ENCODE data around the gene FGF11.

GRCh38 chr17:7389924-7390910, 49.1 kb upstream of the FGF11 start:
- TF ChIP-seq, protein P1, sequence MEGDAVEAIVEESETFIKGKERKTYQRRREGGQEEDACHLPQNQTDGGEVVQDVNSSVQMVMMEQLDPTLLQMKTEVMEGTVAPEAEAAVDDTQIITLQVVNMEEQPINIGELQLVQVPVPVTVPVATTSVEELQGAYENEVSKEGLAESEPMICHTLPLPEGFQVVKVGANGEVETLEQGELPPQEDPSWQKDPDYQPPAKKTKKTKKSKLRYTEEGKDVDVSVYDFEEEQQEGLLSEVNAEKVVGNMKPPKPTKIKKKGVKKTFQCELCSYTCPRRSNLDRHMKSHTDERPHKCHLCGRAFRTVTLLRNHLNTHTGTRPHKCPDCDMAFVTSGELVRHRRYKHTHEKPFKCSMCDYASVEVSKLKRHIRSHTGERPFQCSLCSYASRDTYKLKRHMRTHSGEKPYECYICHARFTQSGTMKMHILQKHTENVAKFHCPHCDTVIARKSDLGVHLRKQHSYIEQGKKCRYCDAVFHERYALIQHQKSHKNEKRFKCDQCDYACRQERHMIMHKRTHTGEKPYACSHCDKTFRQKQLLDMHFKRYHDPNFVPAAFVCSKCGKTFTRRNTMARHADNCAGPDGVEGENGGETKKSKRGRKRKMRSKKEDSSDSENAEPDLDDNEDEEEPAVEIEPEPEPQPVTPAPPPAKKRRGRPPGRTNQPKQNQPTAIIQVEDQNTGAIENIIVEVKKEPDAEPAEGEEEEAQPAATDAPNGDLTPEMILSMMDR (IDR thresholded peaks at IDR 0.05) = no peak
- TF ChIP-seq POLR2A (IDR thresholded peaks at IDR 0.05) = no peak

Measured in heart left ventricle (tissue), 13 donors.